Stomach (tissue), 9 donors: Measurements from ENCODE around the gene MCEMP1. TPM values are rescaled to one million over a fixed set of nuclear protein-coding genes. Genes with fewer than 3 reads are reported as not detected.

Experiments used
- DNase-seq, 2 donors: peaks; one replicate each; pipeline versions ENCODE4 v3.0.0 to v3.0.0-alpha.2; 2013 to 2019
- H3K27ac ChIP-seq, 5 donors: fragments of 200-600 bp in 4 of 5; sonication (generic) in 4 of 5; one replicate each; pipeline ENCODE4 v1.5.1; 2013 to 2019; ENCODE audit warnings: mild to moderate bottlenecking in 1 of 5, moderate library complexity in 1 of 5
- H3K27me3 ChIP-seq, 3 donors: fragments of 200-600 bp; sonication (generic); one replicate each; pipeline ENCODE4 v1.5.1; 2017 to 2019; ENCODE audit warnings: mixed run types in 1 of 3
- H3K36me3 ChIP-seq, 4 donors: fragments of 200-600 bp; sonication (generic); 1 replicate in 3 of 4; 2 replicates in 1 of 4; pipeline ENCODE4 v1.5.1; 2016 to 2019
- H3K4me1 ChIP-seq, 4 donors: fragments of 200-600 bp; sonication (generic); one replicate each; pipeline ENCODE4 v1.5.1; 2016 to 2019
- H3K4me3 ChIP-seq, 4 donors: fragments of 200-600 bp; sonication (generic) in 3 of 4; one replicate each; pipeline ENCODE4 v1.5.1; 2016 to 2019; ENCODE audit warnings: mild to moderate bottlenecking in 1 of 4
- H3K9me3 ChIP-seq, 4 donors: fragments of 200-600 bp; sonication (generic); one replicate each; pipeline ENCODE4 v1.5.1; 2016 to 2019
- EP300 ChIP-seq: sonication (generic); formaldehyde crosslinking; IDR thresholded peaks from one replicate; pipeline ENCODE4 v1.6.1; 2017; ENCODE audit warnings: antibody characterized with exemption
- POLR2A ChIP-seq, 4 donors: fragments of 450-650 bp; IDR thresholded peaks; one replicate each; pipeline ENCODE4 v1.6.1; 2016; ENCODE audit warnings: antibody characterized with exemption in 4 of 4, control low read depth in 2 of 4, mild to moderate bottlenecking in 1 of 4, moderate library complexity in 1 of 4
- POLR2AphosphoS5 ChIP-seq, 3 donors: sonication (generic); formaldehyde crosslinking; IDR thresholded peaks; one replicate each; pipeline ENCODE4 v1.6.1; 2016; ENCODE audit warnings: antibody characterized with exemption in 3 of 3
- WGBS, 5 donors: extraction: QIAGEN DNeasy Blood & Tissue Kit in 3 of 5; methylation state at CpG; one replicate each; pipeline versions ENCODE4 v1.1.5 to v1.1.7; 2013 to 2018; 5-methylcytosine and 5-hydroxymethylcytosine counted together
- intact Hi-C: fragments of 100-400 bp; cut with DNase I; formaldehyde crosslinking; loops from one replicate; pipeline ENCODE4 v1.15.1; 2023; ENCODE audit warnings: low total_unique reads
- polyA plus RNA-seq, 3 donors: library from polyadenylated mRNA; stranded (reverse); fragments of 200-250 nt; gene quantifications; one replicate each; pipeline ENCODE4 v1.2.3, GENCODE V29; 2013
- total RNA-seq, 5 donors: library from RNA; depleted of rRNA; stranded (reverse); fragments of >200 nt; gene quantifications; one replicate each; pipeline versions ENCODE4 v1.1.0 to v1.2.3, GENCODE V29; 2014 to 2016
- TF ChIP-seq, protein P1 (sequence below), 7 experiments: fragments of 450-650 bp in 4 of 7; fragments of 200-600 bp in 3 of 7; sonication (generic) in 3 of 7; IDR thresholded peaks; one replicate each; pipeline ENCODE4 v1.5.1; 2016 to 2019; ENCODE audit warnings: antibody characterized with exemption in 7 of 7, control low read depth in 2 of 7, mild to moderate bottlenecking in 1 of 7
- donor health status: healthy with polysubstance abuse.
- donor health status: Bipolar disorder and iron deficiency.
- donor health status: healthy.

The MCEMP1 gene
- total and polyA plus RNA-seq, 8 donors = 0.37 to 9.1 (median 0.94) TPM; not detected in 2

GRCh38 chr19:7644550-7644877 lies 32.4 kb upstream of the MCEMP1 start:
- intact Hi-C loops = no loop called here
- Histone ChIP-seq H3K27me3 (peaks cover 0 to 42% (median 0%) of the 10 kb centered on the region in 3 donors), H3K27ac (no peak overlapping the region), H3K4me1 (peaks cover 0 to 24% (median 2%) of the 10 kb centered on the region in 4 donors), H3K9me3 (no peaks in the 10 kb centered on the region), H3K36me3 (peaks cover 0 to 65% (median 50%) of the 10 kb centered on the region in 4 donors), H3K4me3 (no peak overlapping the region)
- TF ChIP-seq POLR2AphosphoS5 (IDR thresholded peaks at IDR 0.05) (no peak), POLR2A (IDR thresholded peaks at IDR 0.05) (no peak), EP300 (no peak)
- TF ChIP-seq, protein P1, sequence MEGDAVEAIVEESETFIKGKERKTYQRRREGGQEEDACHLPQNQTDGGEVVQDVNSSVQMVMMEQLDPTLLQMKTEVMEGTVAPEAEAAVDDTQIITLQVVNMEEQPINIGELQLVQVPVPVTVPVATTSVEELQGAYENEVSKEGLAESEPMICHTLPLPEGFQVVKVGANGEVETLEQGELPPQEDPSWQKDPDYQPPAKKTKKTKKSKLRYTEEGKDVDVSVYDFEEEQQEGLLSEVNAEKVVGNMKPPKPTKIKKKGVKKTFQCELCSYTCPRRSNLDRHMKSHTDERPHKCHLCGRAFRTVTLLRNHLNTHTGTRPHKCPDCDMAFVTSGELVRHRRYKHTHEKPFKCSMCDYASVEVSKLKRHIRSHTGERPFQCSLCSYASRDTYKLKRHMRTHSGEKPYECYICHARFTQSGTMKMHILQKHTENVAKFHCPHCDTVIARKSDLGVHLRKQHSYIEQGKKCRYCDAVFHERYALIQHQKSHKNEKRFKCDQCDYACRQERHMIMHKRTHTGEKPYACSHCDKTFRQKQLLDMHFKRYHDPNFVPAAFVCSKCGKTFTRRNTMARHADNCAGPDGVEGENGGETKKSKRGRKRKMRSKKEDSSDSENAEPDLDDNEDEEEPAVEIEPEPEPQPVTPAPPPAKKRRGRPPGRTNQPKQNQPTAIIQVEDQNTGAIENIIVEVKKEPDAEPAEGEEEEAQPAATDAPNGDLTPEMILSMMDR (IDR thresholded peaks at IDR 0.05) = no peak
- no peak for DNase-seq
- 89 to 97% (median 93%) methylated on average over 6 to 20 of the region's 20 CpGs for WGBS, 5 donors

GRCh38 chr19:7645163-7645562 lies 31.7 kb upstream of the MCEMP1 start:
- Histone ChIP-seq H3K4me3 (no peak overlapping the region), H3K27ac (no peak overlapping the region), H3K9me3 (no peaks in the 10 kb centered on the region), H3K36me3 (peaks cover 0 to 62% (median 47%) of the 10 kb centered on the region in 4 donors), H3K27me3 (peaks cover 0 to 42% (median 0%) of the 10 kb centered on the region in 3 donors), H3K4me1 (peaks cover 0 to 18% (median 0%) of the 10 kb centered on the region in 4 donors)
- WGBS, 5 donors = 81 to 95% (median 87%) methylated on average over 13 to 14 of the region's 14 CpGs
- intact Hi-C loops = no loop called here
- no peak for DNase-seq
- no peak for TF ChIP-seq EP300
- TF ChIP-seq, protein P1 (IDR thresholded peaks at IDR 0.05) = no peak
- no peak for TF ChIP-seq POLR2AphosphoS5 (IDR thresholded peaks at IDR 0.05)
- TF ChIP-seq POLR2A (IDR thresholded peaks at IDR 0.05) = no peak

DNA sequence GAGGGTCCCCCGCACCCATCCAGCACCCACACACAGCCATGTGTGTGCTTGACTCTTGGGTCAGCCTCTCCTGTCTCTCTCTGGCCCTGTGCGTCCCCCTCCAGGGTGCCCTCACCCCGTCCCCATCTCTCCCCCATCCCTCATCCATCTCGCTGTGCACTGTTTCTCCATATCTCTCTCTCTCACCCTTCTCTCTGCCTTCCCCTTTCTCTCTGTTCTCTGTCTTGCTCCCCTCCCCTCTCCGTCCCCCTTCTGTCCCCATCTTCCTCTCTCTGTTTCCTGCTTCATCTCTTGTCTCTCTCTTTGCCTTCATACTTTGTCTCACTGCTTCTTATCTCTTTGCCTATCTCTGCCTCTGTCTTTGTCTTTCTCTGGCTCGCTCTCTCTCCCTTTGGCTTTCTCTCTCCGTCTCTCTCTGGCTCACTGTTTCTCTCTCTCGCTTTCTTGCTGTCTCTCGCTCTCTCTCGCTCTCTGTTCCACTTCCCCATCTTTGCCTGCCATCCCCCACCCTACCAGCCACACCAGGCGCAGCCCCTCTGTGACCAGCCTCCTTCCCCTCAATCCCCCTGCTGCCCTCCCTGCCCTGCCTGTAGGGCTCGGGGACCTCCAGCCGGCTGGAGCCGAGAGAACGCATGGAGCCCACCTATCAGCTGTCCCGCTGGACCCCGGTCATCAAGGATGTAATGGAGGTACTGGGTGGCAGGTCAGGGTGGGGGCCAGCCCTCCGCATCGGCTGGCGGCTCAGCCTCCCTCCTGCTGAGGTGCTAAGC lies 31.0 kb upstream of the MCEMP1 start:
- DNase-seq = no peak
- peaks cover 0 to 47% (median 0%) of the 10 kb centered on the region in 3 donors for H3K27me3 ChIP-seq
- no peak overlapping the region for H3K4me3 ChIP-seq
- intact Hi-C loops = no loop called here
- peaks cover 0 to 17% (median 0%) of the 10 kb centered on the region in 4 donors for H3K4me1 ChIP-seq
- no peak overlapping the region for H3K27ac ChIP-seq
- peaks cover 0 to 56% (median 45%) of the 10 kb centered on the region in 4 donors for H3K36me3 ChIP-seq
- H3K9me3 ChIP-seq = no peaks in the 10 kb centered on the region
- WGBS, 5 donors = 65 to 80% (median 76%) methylated on average over 19 to 20 of the region's 20 CpGs
- TF ChIP-seq EP300 (no peak), POLR2A (IDR thresholded peaks at IDR 0.05) (no peak), POLR2AphosphoS5 (IDR thresholded peaks at IDR 0.05) (no peak)
- TF ChIP-seq, protein P1 (IDR thresholded peaks at IDR 0.05) = no peak

DNA sequence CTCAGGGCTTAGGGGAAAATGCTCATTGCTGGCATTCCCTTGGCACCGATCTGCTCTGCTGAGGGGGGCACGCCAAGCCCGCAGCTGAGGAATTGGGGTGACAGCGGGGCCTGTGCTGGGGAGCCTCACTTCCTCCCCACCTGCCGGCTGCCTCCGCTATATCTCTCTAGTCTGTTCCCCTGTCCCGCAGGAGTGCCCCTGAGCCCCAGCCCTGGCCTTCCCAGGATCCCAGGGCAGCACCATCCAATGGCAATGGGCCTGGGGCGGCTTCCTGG lies 30.5 kb upstream of the MCEMP1 start:
- no peak for TF ChIP-seq POLR2A (IDR thresholded peaks at IDR 0.05)
- TF ChIP-seq EP300 = no peak
- TF ChIP-seq POLR2AphosphoS5 (IDR thresholded peaks at IDR 0.05) = no peak
- TF ChIP-seq, protein P1 (IDR thresholded peaks at IDR 0.05) = no peak
- no peak for DNase-seq
- Histone ChIP-seq H3K36me3 (peaks cover 0 to 53% (median 42%) of the 10 kb centered on the region in 4 donors), H3K4me3 (no peak overlapping the region), H3K4me1 (peaks cover 0 to 17% (median 0%) of the 10 kb centered on the region in 4 donors), H3K27me3 (peaks cover 0 to 52% (median 0%) of the 10 kb centered on the region in 3 donors), H3K9me3 (no peaks in the 10 kb centered on the region), H3K27ac (no peak overlapping the region)
- intact Hi-C loops = no loop called here
- 69 to 90% (median 87%) methylated on average over 8 of the region's 8 CpGs for WGBS, 5 donors
